Measurements from ENCODE around the gene PTH1R.

PTH1R gene

GRCh38 chr3:46934072-46934471 is 56.6 kb downstream of the PTH1R start:
- no peak for DNase-seq

DNA sequence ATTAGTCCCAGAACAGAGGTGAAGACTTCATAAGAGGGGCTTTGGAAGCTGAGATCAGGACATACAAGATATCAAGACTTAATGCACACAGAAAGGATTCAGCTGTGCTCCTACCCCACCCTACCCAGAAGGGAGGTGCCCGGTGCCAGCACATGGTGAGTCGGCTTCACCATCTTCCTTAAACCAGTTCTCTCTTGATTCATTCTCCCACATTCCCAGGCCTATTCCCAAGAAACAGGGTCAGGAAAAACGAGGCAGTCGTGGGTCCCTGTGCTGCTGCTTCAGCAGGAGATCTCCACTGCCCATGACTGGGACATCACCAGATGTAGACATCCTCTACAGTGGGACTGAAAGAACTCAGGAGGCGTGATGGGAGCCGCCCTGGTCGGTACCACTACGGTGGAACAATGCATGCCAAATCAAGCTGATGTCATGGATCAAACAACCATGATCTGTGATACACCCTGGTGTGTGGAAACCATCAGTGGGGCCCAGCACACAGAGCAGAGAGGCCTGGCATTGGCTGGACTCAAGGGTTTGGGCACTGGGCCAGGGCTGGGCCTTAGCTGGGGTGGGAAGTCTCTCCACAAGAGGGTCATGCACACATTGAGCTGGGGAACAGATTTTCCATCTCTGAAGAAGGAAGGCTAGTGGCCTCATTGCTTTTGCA is 57.1 kb downstream of the PTH1R start:
- DNase-seq: no peak

- DNase-seq: no peak
Observed at GRCh38 chr3:46935168-46935858, 57.8 kb downstream of the PTH1R start.

DNA sequence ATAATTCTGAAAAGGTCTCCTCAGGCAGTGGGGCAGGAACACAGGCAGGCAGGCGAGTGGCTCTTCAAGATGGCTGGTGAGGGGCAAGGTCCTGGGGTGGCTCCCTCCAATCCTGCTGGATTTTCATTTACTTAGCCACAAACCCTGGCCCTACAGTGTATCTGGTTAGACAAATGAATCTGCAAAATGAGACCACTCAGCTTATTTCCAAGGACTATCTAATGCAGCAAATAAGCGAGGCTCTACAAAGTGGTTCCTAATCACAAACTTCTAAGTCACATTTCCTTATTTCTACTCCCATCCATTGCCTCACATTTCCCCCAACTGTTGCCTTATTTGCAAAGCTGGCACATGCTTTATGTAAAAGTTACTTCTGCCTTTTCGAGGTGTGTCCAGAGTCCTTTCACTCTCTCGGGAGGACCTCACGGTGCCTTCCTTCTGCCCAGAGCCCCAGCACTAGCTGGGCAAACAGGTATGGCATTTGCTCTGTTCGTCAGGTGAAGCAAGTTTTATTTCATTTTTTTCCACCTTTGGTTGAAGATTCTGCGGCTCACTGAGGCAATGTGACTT is 58.6 kb downstream of the PTH1R start:
- DNase-seq: no peak

DNA sequence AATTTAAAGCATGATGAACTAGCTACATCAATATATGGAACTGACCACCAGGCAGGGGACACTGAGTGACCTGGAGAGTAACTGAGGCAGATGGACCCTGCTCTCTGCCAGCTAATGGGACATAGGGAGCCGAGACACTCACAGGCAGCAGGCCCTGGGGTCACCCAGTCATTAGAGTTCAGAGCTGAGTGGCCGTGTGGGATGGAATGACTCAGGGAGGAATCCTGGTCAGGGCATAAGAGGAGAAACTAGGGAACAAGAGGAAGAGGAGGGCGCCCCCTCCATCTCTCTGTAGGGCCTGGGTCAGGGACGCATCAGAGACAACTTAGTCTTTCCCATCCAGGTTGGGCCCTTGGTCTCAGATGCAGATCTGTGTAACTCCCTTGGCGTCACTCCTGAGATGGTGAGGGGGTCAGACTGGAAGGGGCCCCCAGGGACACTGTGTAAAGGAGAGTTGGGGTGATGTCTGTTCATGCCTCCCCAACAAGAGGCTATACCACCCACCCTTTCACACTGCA is 59.3 kb downstream of the PTH1R start:
- DNase-seq: no peak

- no peak for DNase-seq
Observed at GRCh38 chr3:46938118-46938517, 60.6 kb downstream of the PTH1R start.

- no peak for DNase-seq
Observed at GRCh38 chr3:46939578-46940445, 62.3 kb downstream of the PTH1R start.

DNA sequence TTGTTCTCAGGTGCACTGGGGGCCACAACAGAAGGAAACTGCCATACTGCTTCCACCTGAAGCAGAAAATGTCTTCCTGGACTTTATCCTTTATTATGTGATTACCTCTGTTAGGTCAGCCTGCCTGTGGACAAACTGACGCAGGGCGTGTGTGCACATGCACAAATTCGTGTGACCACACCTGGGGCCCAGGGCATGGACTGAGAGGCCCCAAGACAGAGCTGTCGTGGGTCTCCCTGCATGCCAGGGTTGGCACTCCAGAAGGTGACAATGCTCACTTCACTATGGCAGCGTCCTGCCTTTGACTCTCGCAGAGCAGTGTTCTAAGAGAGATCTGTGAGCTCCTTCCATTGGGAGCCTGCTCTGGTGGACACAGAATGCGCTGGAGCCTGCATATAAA is 64.6 kb downstream of the PTH1R start:
- DNase-seq: no peak

GRCh38 chr3:46942481-46943236 is 65.1 kb downstream of the PTH1R start:
- DNase-seq: no peak

DNA sequence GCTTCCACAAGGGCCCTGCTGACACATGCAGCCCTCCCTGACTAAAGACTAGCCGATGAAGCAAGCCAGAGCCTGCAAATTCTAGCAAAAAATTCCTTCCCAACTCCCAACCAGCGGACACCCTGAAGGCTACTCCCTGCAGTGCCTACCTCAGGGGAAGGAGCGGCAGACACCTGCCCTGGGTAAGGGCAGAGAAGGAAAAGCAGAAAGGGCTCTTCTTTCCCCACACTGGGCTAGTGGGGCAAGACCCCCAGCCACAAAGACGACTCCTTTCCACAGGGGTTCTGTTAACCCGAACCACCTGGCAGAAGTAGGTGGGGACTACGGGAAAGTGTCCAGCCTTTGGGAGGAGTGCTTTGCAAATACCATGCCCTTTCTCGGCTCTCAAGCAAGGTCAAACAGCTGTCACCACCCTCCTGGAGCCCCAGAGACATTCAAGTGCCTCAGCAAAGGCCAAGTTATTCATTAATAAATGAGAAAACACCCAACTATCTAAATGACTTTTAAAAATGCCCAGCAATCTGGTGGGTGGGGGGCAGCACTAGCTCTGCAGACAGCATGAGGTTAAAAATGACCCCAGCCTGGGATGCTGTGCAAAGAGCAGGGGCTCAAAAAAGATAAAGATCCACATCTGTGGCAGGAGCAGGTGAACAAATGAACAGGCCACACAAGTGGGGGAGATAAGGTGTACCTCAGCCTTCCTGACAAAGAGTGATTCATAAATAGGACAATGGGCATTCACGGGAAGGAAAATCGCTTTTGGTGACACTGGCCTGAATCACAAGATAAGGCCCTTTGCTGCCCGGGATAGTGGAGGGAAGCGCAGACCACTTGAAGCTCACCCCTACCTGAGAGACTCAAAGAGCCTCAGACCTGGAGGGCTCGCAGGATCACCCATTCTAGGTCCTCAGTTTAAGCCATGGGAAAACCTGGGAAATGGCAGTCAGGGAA is 66.0 kb downstream of the PTH1R start:
- no peak for DNase-seq

- no peak for DNase-seq
Observed at GRCh38 chr3:46944191-46944590, 66.7 kb downstream of the PTH1R start.

DNA sequence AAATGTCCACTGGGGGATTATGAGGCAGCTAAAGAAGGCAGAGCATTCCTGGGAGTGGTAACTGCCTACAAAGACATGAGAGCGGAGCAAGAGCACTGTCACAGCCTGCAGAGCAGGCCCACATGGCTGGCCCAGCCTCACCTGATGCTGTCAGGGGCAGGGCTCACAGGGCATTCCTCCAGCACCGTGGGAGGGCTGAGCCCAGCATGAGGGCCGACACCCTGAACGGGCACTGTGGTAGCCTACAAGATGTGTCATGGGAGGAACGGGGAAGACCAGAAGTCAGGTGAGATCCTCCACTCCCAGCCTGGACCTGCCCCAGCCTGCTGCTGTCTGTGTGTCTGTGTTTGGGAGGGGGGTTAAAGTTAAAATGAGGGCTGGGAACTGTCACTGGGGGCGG is 68.9 kb downstream of the PTH1R start:
- no peak for DNase-seq

DNA sequence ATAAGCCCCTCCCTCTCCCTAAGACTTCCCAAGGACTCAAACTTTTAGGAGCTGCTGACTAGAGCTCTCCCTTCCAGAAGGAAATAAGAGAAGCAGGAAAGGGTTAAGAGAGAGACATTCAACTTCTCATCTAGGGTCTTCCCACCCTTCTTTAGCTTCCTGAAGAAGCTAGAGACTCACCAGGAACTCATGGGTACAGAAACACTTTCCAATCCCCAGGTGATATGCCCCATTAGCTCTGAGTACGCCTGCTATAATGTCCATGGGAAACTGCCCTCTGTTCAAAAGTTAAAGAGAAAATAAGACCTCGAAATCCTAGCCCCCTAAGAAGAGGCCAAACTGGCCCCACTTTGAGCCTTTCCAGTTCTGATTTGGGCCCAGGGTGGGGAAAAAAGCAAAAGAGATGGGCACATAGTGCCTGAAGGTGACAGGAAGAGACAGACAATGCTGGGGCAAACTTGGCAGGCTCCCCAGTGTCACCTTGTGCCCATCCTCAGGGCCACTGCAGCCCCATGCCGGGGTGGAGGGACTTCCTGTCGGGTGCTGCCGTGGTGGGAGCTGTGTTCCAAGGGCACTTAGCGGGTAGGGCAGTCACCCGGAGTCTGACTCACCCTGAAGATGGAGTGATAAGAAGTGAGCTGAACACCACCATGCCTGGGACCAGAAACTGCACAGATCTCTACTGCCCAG is 69.5 kb downstream of the PTH1R start:
- no peak for DNase-seq

DNA sequence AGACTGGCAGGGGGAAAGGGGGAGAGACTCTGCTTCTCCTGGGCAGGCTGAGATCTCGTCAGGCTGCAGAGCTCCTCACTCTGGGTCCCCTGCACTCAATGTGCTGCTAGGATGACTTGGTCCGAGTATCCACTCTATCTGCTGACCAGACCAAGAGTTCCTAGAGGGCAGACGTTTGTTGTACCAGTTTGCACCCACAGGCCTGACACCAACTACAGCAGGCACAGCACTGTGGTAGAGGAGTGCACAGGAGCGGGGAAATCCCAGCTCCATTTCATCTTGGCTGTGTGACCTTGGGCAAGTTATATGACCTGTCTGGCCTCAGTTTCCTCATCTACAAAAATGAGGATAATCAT is 70.0 kb downstream of the PTH1R start:
- DNase-seq: no peak

GRCh38 chr3:46947981-46948791 is 70.7 kb downstream of the PTH1R start:
- DNase-seq: no peak

- DNase-seq: no peak
Observed at GRCh38 chr3:46948830-46949671, 71.5 kb downstream of the PTH1R start.

- DNase-seq: no peak
Observed at GRCh38 chr3:46950177-46950576, 72.7 kb downstream of the PTH1R start.

DNA sequence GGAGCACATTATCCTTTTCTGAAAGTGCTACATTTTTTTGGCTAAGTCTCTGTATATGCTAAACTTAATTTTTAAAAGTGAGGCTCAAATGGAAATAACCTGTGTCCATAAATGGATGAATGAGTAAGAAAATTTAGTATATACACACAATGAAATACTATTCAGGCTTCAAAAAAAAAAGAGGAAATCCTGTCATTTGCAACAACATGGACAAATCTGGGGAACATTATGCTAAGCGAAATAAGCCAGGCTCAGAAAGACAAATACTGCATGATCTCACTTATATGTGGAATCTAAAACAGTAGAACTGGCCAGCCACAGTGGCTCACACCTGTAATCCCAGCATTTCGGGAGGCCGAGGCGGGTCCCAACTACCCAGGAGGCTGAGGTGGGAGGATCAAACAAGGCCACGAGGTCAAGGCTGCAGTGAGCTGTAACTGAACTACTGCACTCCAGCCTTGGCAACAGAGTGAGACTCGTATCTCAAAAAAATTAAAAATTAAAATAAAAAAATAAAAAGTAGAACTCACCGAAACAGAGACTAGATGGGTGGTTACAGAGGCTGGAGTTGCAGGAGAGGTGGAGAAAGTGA is 73.2 kb downstream of the PTH1R start:
- DNase-seq: no peak

Measured in NCI-H1436 (cell line).